ENCODE measurements around the gene ERG.

ERG gene

GRCh38 chr21:38433471-38433870, 64.8 kb downstream of the ERG start:
- DNase-seq (ENCODE audit: low read depth), result no peak

GRCh38 chr21:38430401-38430984, 67.8 kb downstream of the ERG start:
- DNase-seq (ENCODE audit: low read depth), result no peak

GRCh38 chr21:38429011-38429410, 69.3 kb downstream of the ERG start:
- no peak for DNase-seq (ENCODE audit: low read depth)

GRCh38 chr21:38428211-38428610, 70.1 kb downstream of the ERG start:
- DNase-seq (ENCODE audit: low read depth), result no peak

- DNase-seq (ENCODE audit: low read depth), result no peak
Measured at GRCh38 chr21:38424305-38425019, 73.8 kb downstream of the ERG start.

- DNase-seq (ENCODE audit: low read depth), result no peak
Measured at GRCh38 chr21:38422082-38422481, 76.2 kb downstream of the ERG start.

- no peak for DNase-seq (ENCODE audit: low read depth)
Measured at GRCh38 chr21:38420140-38420539, 78.1 kb downstream of the ERG start.

- no peak for DNase-seq (ENCODE audit: low read depth)
Measured at GRCh38 chr21:38417726-38418125, 80.6 kb downstream of the ERG start.

- no peak for DNase-seq (ENCODE audit: low read depth)
Measured at GRCh38 chr21:38416791-38417190, 81.5 kb downstream of the ERG start.

- peak; percentile 22 for DNase-seq (ENCODE audit: low read depth)
Measured at GRCh38 chr21:38413958-38414548, 84.2 kb downstream of the ERG start.

- DNase-seq (ENCODE audit: low read depth), result no peak
Measured at GRCh38 chr21:38410466-38410865, 87.8 kb downstream of the ERG start.

- DNase-seq (ENCODE audit: low read depth), result no peak
Measured at GRCh38 chr21:38409907-38410306, 88.4 kb downstream of the ERG start.

- no peak for DNase-seq (ENCODE audit: low read depth)
Measured at GRCh38 chr21:38404177-38404576, 94.1 kb downstream of the ERG start.

GRCh38 chr21:38402795-38403194, 95.5 kb downstream of the ERG start:
- DNase-seq (ENCODE audit: low read depth), result no peak

GRCh38 chr21:38402291-38402690, 96.0 kb downstream of the ERG start:
- DNase-seq (ENCODE audit: low read depth), result no peak

GRCh38 chr21:38401191-38401926, 96.9 kb downstream of the ERG start:
- DNase-seq (ENCODE audit: low read depth), result no peak

GRCh38 chr21:38400195-38400919, 97.9 kb downstream of the ERG start:
- DNase-seq (ENCODE audit: low read depth), result no peak

GRCh38 chr21:38399103-38399502, 99.2 kb downstream of the ERG start:
- DNase-seq (ENCODE audit: low read depth), result no peak

GRCh38 chr21:38396325-38396724, 102.0 kb downstream of the ERG start:
- DNase-seq (ENCODE audit: low read depth), result no peak

GRCh38 chr21:38395581-38395980, 102.7 kb downstream of the ERG start:
- no peak for DNase-seq (ENCODE audit: low read depth)

- DNase-seq (ENCODE audit: low read depth), result no peak
Measured at GRCh38 chr21:38392661-38393060, 105.6 kb downstream of the ERG start.

GRCh38 chr21:38389896-38390295, 108.4 kb downstream of the ERG start:
- no peak for DNase-seq (ENCODE audit: low read depth)
